ENCODE data around the gene ACER1. TPM values are rescaled to one million over a fixed set of nuclear protein-coding genes. Genes with fewer than 3 reads are reported as not detected.
A peak's percentile ranks its signal among the peaks of the same experiment; 100 is the strongest.
"Not testable (repeated sequence)": the region's sequence is repeated elsewhere in the genome, so short reads cannot be mapped to it uniquely, and the experiment has no call there.

ACER1 gene
- total and polyA plus RNA-seq, 7 donors, result not detected

- H3K9me3 ChIP-seq, result no peaks in the 10 kb centered on the region
- TF ChIP-seq CTCF (IDR thresholded peaks at IDR 0.05), result no peak
- intact Hi-C loops (cut with DNase I), result loop anchor here in 1 of 2 donors (1.0 to 10.0 kb wide), 3 partner anchors 21 to 688 kb away; partner anchors contain the start of genes GTF2F1, HSD11B1L and MICOS13
- DNase-seq (peak; percentile 96 to 98), ATAC-seq (peak; percentile 87 to 92 (median 89))
- no peaks in the 10 kb centered on the region for H3K27me3 ChIP-seq (ENCODE audit: insufficient read depth in 3 of 3, low read length in 2 of 3)
- 0 to 1% (median 1%) methylated on average over 34 to 47 of the region's 47 CpGs for WGBS, 3 donors
- H3K4me1 ChIP-seq, result no peaks in the 10 kb centered on the region
- peaks cover 0 to 30% of the 10 kb centered on the region in 2 donors for H3K36me3 ChIP-seq (ENCODE audit: insufficient read depth in 1 of 2, low read depth in 1 of 2)
- H3K4me3 ChIP-seq, result peak within 1 kb of the TSS; percentile 90
- H3K27ac ChIP-seq, result peak within 1 kb of the TSS; percentile 98
Measured at GRCh38 chr19:6372594-6373095, 39.2 kb upstream of the ACER1 start, which contains the start of gene ALKBH7. ALKBH7 (plus strand) TSS chr19:6372794; CDS start chr19:6372821, 27 bp downstream.

GRCh38 chr19:6364353-6364752, 30.9 kb upstream of the ACER1 start:
- WGBS, 3 donors, result 93 to 97% (median 96%) methylated on average over 21 of the region's 21 CpGs
- intact Hi-C loops (cut with DNase I), result loop anchor here in 1 of 2 donors (5.0 kb wide), 1 partner anchor 142 kb away; no protein-coding TSS in a partner anchor
- peaks cover 5 to 62% of the 10 kb centered on the region in 2 donors for H3K36me3 ChIP-seq (ENCODE audit: insufficient read depth in 1 of 2, low read depth in 1 of 2)
- DNase-seq (no peak), ATAC-seq (no peak)
- no peaks in the 10 kb centered on the region for H3K27me3 ChIP-seq (ENCODE audit: insufficient read depth in 3 of 3, low read length in 2 of 3)
- TF ChIP-seq CTCF (IDR thresholded peaks at IDR 0.05), result no peak
- H3K4me1 ChIP-seq, result peaks cover 6% of the 10 kb centered on the region
- H3K4me3 ChIP-seq, result no peak overlapping the region
- H3K9me3 ChIP-seq, result no peaks in the 10 kb centered on the region
- H3K27ac ChIP-seq, result no peak overlapping the region

GRCh38 chr19:6362351-6362801, 29.0 kb upstream of the ACER1 start:
- ATAC-seq, result no peak
- DNase-seq, result no peak
- 20 to 31% (median 27%) methylated on average over 11 of the region's 11 CpGs for WGBS, 3 donors
- Histone ChIP-seq H3K9me3 (no peaks in the 10 kb centered on the region), H3K36me3 (ENCODE audit: insufficient read depth in 1 of 2, low read depth in 1 of 2) (peaks cover 5 to 42% of the 10 kb centered on the region in 2 donors), H3K4me3 (peak overlapping the region; percentile 95), H3K27ac (peak overlapping the region; percentile 85), H3K4me1 (peaks cover 6% of the 10 kb centered on the region), H3K27me3 (ENCODE audit: insufficient read depth in 3 of 3, low read length in 2 of 3) (no peaks in the 10 kb centered on the region)
- intact Hi-C loops (cut with DNase I), result loop anchor here in 1 of 2 donors (5.0 kb wide), 1 partner anchor 140 kb away; no protein-coding TSS in a partner anchor
- TF ChIP-seq CTCF (IDR thresholded peaks at IDR 0.05), result no peak

- intact Hi-C loops (cut with DNase I), result loop anchor here in 1 of 2 donors (5.0 kb wide), 1 partner anchor 140 kb away; no protein-coding TSS in a partner anchor
- H3K36me3 ChIP-seq (ENCODE audit: insufficient read depth in 1 of 2, low read depth in 1 of 2), result peaks cover 5 to 39% of the 10 kb centered on the region in 2 donors
- no peaks in the 10 kb centered on the region for H3K9me3 ChIP-seq
- H3K4me1 ChIP-seq, result peaks cover 6% of the 10 kb centered on the region
- 0% methylated on average over 5 to 7 of the region's 7 CpGs for WGBS, 3 donors
- peak in 1 of 4 donors; percentile 23 for ATAC-seq
- H3K27me3 ChIP-seq (ENCODE audit: insufficient read depth in 3 of 3, low read length in 2 of 3), result no peaks in the 10 kb centered on the region
- no peak for TF ChIP-seq CTCF (IDR thresholded peaks at IDR 0.05)
- H3K27ac ChIP-seq, result peak overlapping the region; percentile 85
- peak overlapping the region; percentile 95 for H3K4me3 ChIP-seq
- no peak for DNase-seq
Measured at GRCh38 chr19:6362027-6362350, 28.6 kb upstream of the ACER1 start.

- Histone ChIP-seq H3K27ac (peak overlapping the region; percentile 85), H3K4me3 (peak overlapping the region; percentile 95), H3K36me3 (ENCODE audit: insufficient read depth in 1 of 2, low read depth in 1 of 2) (peaks cover 5 to 27% of the 10 kb centered on the region in 2 donors)
- H3K9me3 ChIP-seq; DNase-seq; H3K4me1 ChIP-seq; H3K27me3 ChIP-seq (ENCODE audit: insufficient read depth in 3 of 3, low read length in 2 of 3); ATAC-seq: not testable (repeated sequence)
- intact Hi-C loops (cut with DNase I), result loop anchor here in 1 of 2 donors (5.0 kb wide), 1 partner anchor 139 kb away; no protein-coding TSS in a partner anchor
- WGBS, 3 donors, result 94 to 97% (median 94%) methylated on average over 10 of the region's 10 CpGs
Measured at GRCh38 chr19:6360857-6361216, 27.4 kb upstream of the ACER1 start.

- DNase-seq; H3K27me3 ChIP-seq (ENCODE audit: insufficient read depth in 3 of 3, low read length in 2 of 3); H3K27ac ChIP-seq; H3K9me3 ChIP-seq; H3K4me3 ChIP-seq; H3K4me1 ChIP-seq; ATAC-seq: not testable (repeated sequence)
- WGBS, 3 donors, result 86 to 94% (median 88%) methylated on average over 12 of the region's 12 CpGs
- intact Hi-C loops (cut with DNase I), result loop anchor here in 1 of 2 donors (5.0 kb wide), 1 partner anchor 138 kb away; no protein-coding TSS in a partner anchor
- H3K36me3 ChIP-seq (ENCODE audit: insufficient read depth in 1 of 2, low read depth in 1 of 2), result peaks cover 4 to 23% of the 10 kb centered on the region in 2 donors
Measured at GRCh38 chr19:6360445-6360844, 27.0 kb upstream of the ACER1 start.

Measured in psoas muscle (tissue), 8 donors.